Nephron progenitor cell (in vitro differentiated cells): ENCODE results near the gene CCPG1.

Source experiments
- DNase-seq: peaks from one replicate; pipeline ENCODE4 v3.0.0; 2021
- H3K27ac Mint-ChIP-seq: 2 replicates; pipeline ENCODE4 v1.8.0; 2021; ENCODE audit warnings: mild to moderate bottlenecking, moderate library complexity, mixed read lengths
- H3K27me3 Mint-ChIP-seq: 2 replicates; pipeline ENCODE4 v1.8.0; 2021; ENCODE audit warnings: mild to moderate bottlenecking, low read depth, mixed read lengths; ENCODE audit not compliant: poor library complexity
- H3K36me3 Mint-ChIP-seq: 2 replicates; pipeline ENCODE4 v1.8.0; 2021; ENCODE audit warnings: low read depth, mixed read lengths
- H3K4me1 Mint-ChIP-seq: 2 replicates; pipeline ENCODE4 v1.8.0; 2021; ENCODE audit warnings: mixed read lengths
- H3K4me3 Mint-ChIP-seq: 2 replicates; pipeline ENCODE4 v1.8.0; 2021; ENCODE audit warnings: mild to moderate bottlenecking, moderate library complexity, mixed read lengths
- H3K9me3 Mint-ChIP-seq: 2 replicates; pipeline ENCODE4 v1.8.0; 2021; ENCODE audit warnings: mild to moderate bottlenecking, moderate library complexity, mixed read lengths
- CTCF ChIP-seq: fragments of 200-600 bp; sonication (generic); IDR thresholded peaks from 2 replicates; pipeline ENCODE4 v1.5.0; 2021; ENCODE audit warnings: antibody characterized with exemption

CCPG1 gene

GRCh38 chr15:55334997-55335396, 73.2 kb downstream of the CCPG1 start:
- Mint-ChIP-seq H3K4me1 (no peaks in the 10 kb centered on the region), H3K27me3 (no peaks in the 10 kb centered on the region), H3K4me3 (no peak overlapping the region)

GRCh38 chr15:55334371-55334770, 73.8 kb downstream of the CCPG1 start:
- TF ChIP-seq CTCF: no peak
- no peaks in the 10 kb centered on the region for H3K9me3 Mint-ChIP-seq
- H3K4me1 Mint-ChIP-seq: no peaks in the 10 kb centered on the region
- H3K4me3 Mint-ChIP-seq: no peak overlapping the region
- DNase-seq: no peak
- peaks cover under 1% of the 10 kb centered on the region for H3K36me3 Mint-ChIP-seq
- no peak overlapping the region for H3K27ac Mint-ChIP-seq
- H3K27me3 Mint-ChIP-seq: no peaks in the 10 kb centered on the region

More at GRCh38 chr15:55334997-55335396, 73.2 kb downstream of the CCPG1 start:
- Mint-ChIP-seq H3K36me3 (peaks cover 6% of the 10 kb centered on the region), H3K9me3 (no peaks in the 10 kb centered on the region), H3K27ac (no peak overlapping the region)
- TF ChIP-seq CTCF: no peak
- DNase-seq: no peak

- Mint-ChIP-seq H3K9me3 (no peaks in the 10 kb centered on the region), H3K4me1 (peaks cover 7% of the 10 kb centered on the region), H3K36me3 (peaks cover 12% of the 10 kb centered on the region), H3K27ac (no peak overlapping the region), H3K27me3 (no peaks in the 10 kb centered on the region), H3K4me3 (no peak overlapping the region)
- DNase-seq: no peak
- TF ChIP-seq CTCF: no peak
These were observed 80.8 kb downstream of the CCPG1 start for GRCh38 chr15:55327387-55327786.

GRCh38 chr15:55322467-55322866, 85.7 kb downstream of the CCPG1 start:
- Mint-ChIP-seq H3K9me3 (no peaks in the 10 kb centered on the region), H3K4me1 (peaks cover 20% of the 10 kb centered on the region), H3K27ac (no peak overlapping the region), H3K4me3 (no peak overlapping the region), H3K36me3 (peaks cover 16% of the 10 kb centered on the region), H3K27me3 (peaks cover 3% of the 10 kb centered on the region)
- no peak for DNase-seq
- TF ChIP-seq CTCF: no peak

- Mint-ChIP-seq H3K27me3 (peaks cover 3% of the 10 kb centered on the region), H3K9me3 (no peaks in the 10 kb centered on the region)
- TF ChIP-seq CTCF: no peak
These were observed 87.2 kb downstream of the CCPG1 start for GRCh38 chr15:55320963-55321362.

GRCh38 chr15:55320238-55320550, 88.0 kb downstream of the CCPG1 start:
- H3K9me3 Mint-ChIP-seq: no peaks in the 10 kb centered on the region
- peaks cover 31% of the 10 kb centered on the region for H3K36me3 Mint-ChIP-seq
- peak overlapping the region; percentile 70 for H3K4me3 Mint-ChIP-seq
- peaks cover 3% of the 10 kb centered on the region for H3K27me3 Mint-ChIP-seq
- no peak overlapping the region for H3K27ac Mint-ChIP-seq
- DNase-seq: no peak
- H3K4me1 Mint-ChIP-seq: peaks cover 30% of the 10 kb centered on the region
- no peak for TF ChIP-seq CTCF

More at GRCh38 chr15:55320963-55321362, 87.2 kb downstream of the CCPG1 start:
- Mint-ChIP-seq H3K27ac (no peak overlapping the region), H3K4me3 (no peak overlapping the region), H3K4me1 (peaks cover 30% of the 10 kb centered on the region), H3K36me3 (peaks cover 26% of the 10 kb centered on the region)
- no peak for DNase-seq
